ENCODE measurements around the gene PDILT.
"Not testable (repeated sequence)": the region's sequence is repeated elsewhere in the genome, so short reads cannot be mapped to it uniquely, and the experiment has no call there.

Gene PDILT

GRCh38 chr16:20423772-20424128, 19.2 kb upstream of the PDILT start:
- DNase-seq, H3K9me3 Mint-ChIP-seq, H3K27ac Mint-ChIP-seq, H3K4me3 Mint-ChIP-seq, H3K4me1 Mint-ChIP-seq, H3K27me3 Mint-ChIP-seq, CTCF ChIA-PET, H3K36me3 Mint-ChIP-seq: not testable (repeated sequence)

GRCh38 chr16:20421748-20422147, 17.2 kb upstream of the PDILT start:
- H3K9me3 Mint-ChIP-seq, DNase-seq, CTCF ChIA-PET, H3K4me3 Mint-ChIP-seq, H3K27ac Mint-ChIP-seq, H3K36me3 Mint-ChIP-seq, H3K4me1 Mint-ChIP-seq, H3K27me3 Mint-ChIP-seq: not testable (repeated sequence)

GRCh38 chr16:20419093-20419492, 14.6 kb upstream of the PDILT start:
- DNase-seq, H3K4me1 Mint-ChIP-seq, H3K27ac Mint-ChIP-seq, H3K9me3 Mint-ChIP-seq, H3K27me3 Mint-ChIP-seq, H3K4me3 Mint-ChIP-seq, H3K36me3 Mint-ChIP-seq: not testable (repeated sequence)
- CTCF ChIA-PET, result interaction anchor here (0.6 kb wide), 1 partner anchor 510 kb away, joined by 3 read pairs; no protein-coding TSS in a partner anchor

GRCh38 chr16:20415541-20415940, 11.0 kb upstream of the PDILT start:
- Mint-ChIP-seq H3K9me3 (no peaks in the 10 kb centered on the region), H3K4me1 (no peaks in the 10 kb centered on the region), H3K27me3 (peaks cover 4% of the 10 kb centered on the region), H3K27ac (no peak overlapping the region), H3K4me3 (no peak overlapping the region), H3K36me3 (no peaks in the 10 kb centered on the region)
- DNase-seq, result no peak
- CTCF ChIA-PET, result no interaction called here

- CTCF ChIA-PET, result no interaction called here
- H3K4me1 Mint-ChIP-seq, result no peaks in the 10 kb centered on the region
- H3K9me3 Mint-ChIP-seq, result no peaks in the 10 kb centered on the region
Measured at GRCh38 chr16:20411055-20411454, 6.5 kb upstream of the PDILT start.

GRCh38 chr16:20410121-20410723, 5.7 kb upstream of the PDILT start:
- no peak for DNase-seq
- CTCF ChIA-PET, result no interaction called here
- Mint-ChIP-seq H3K36me3 (no peaks in the 10 kb centered on the region), H3K27ac (no peak overlapping the region), H3K9me3 (no peaks in the 10 kb centered on the region), H3K4me3 (no peak overlapping the region), H3K27me3 (peaks cover 4% of the 10 kb centered on the region), H3K4me1 (no peaks in the 10 kb centered on the region)

More at GRCh38 chr16:20411055-20411454, 6.5 kb upstream of the PDILT start:
- Mint-ChIP-seq H3K27ac (no peak overlapping the region), H3K27me3 (peaks cover 4% of the 10 kb centered on the region), H3K36me3 (no peaks in the 10 kb centered on the region), H3K4me3 (no peak overlapping the region)
- DNase-seq, result no peak

- Mint-ChIP-seq H3K4me3 (no peak within 1 kb of the TSS), H3K27ac (no peak within 1 kb of the TSS), H3K36me3 (no peaks in the 10 kb centered on the region), H3K4me1 (no peaks in the 10 kb centered on the region), H3K9me3 (no peaks in the 10 kb centered on the region), H3K27me3 (peaks cover 5% of the 10 kb centered on the region)
- DNase-seq, result no peak
- CTCF ChIA-PET, result no interaction called here
Measured at GRCh38 chr16:20409398-20410120, 5.0 kb upstream of the PDILT start, which contains the start of gene ACSM5. Gene ACSM5 (plus strand): TSS chr16:20409534. CDS start chr16:20411485, 1,951 bp downstream.

GRCh38 chr16:20402651-20403050, 1.9 kb downstream of the PDILT start:
- CTCF ChIA-PET, result no interaction called here
- no peak overlapping the region for H3K4me3 Mint-ChIP-seq
- no peaks in the 10 kb centered on the region for H3K36me3 Mint-ChIP-seq
- peaks cover 4% of the 10 kb centered on the region for H3K27me3 Mint-ChIP-seq
- H3K9me3 Mint-ChIP-seq, result no peaks in the 10 kb centered on the region
- H3K4me1 Mint-ChIP-seq, result no peaks in the 10 kb centered on the region
- no peak overlapping the region for H3K27ac Mint-ChIP-seq
- no peak for DNase-seq

GRCh38 chr16:20401475-20402016, 3.0 kb downstream of the PDILT start:
- Mint-ChIP-seq H3K4me1 (no peaks in the 10 kb centered on the region), H3K4me3 (no peak overlapping the region), H3K27ac (no peak overlapping the region), H3K27me3 (peaks cover 4% of the 10 kb centered on the region), H3K36me3 (no peaks in the 10 kb centered on the region), H3K9me3 (no peaks in the 10 kb centered on the region)
- CTCF ChIA-PET, result interaction anchor here (1.7 kb wide), 1 partner anchor 18 kb away, joined by 4 read pairs; no protein-coding TSS in a partner anchor
- DNase-seq, result no peak

GRCh38 chr16:20401066-20401465, 3.5 kb downstream of the PDILT start:
- Mint-ChIP-seq H3K9me3 (no peaks in the 10 kb centered on the region), H3K27ac (no peak overlapping the region), H3K4me3 (no peak overlapping the region), H3K4me1 (no peaks in the 10 kb centered on the region), H3K27me3 (peaks cover 4% of the 10 kb centered on the region), H3K36me3 (no peaks in the 10 kb centered on the region)
- CTCF ChIA-PET, result interaction anchor here (1.7 kb wide), 1 partner anchor 17 kb away, joined by 4 read pairs; no protein-coding TSS in a partner anchor
- no peak for DNase-seq

- Mint-ChIP-seq H3K9me3 (no peaks in the 10 kb centered on the region), H3K4me3 (no peak overlapping the region), H3K27ac (no peak overlapping the region), H3K27me3 (no peaks in the 10 kb centered on the region), H3K36me3 (no peaks in the 10 kb centered on the region), H3K4me1 (no peaks in the 10 kb centered on the region)
- no peak for DNase-seq
- CTCF ChIA-PET, result no interaction called here
Measured at GRCh38 chr16:20399185-20399584, 5.4 kb downstream of the PDILT start.

- CTCF ChIA-PET, result no interaction called here
- Mint-ChIP-seq H3K4me1 (no peaks in the 10 kb centered on the region), H3K4me3 (no peak overlapping the region), H3K9me3 (no peaks in the 10 kb centered on the region), H3K36me3 (no peaks in the 10 kb centered on the region), H3K27ac (no peak overlapping the region), H3K27me3 (no peaks in the 10 kb centered on the region)
- no peak for DNase-seq
Measured at GRCh38 chr16:20398603-20399002, 5.9 kb downstream of the PDILT start.

GRCh38 chr16:20397468-20398074, 7.0 kb downstream of the PDILT start:
- Mint-ChIP-seq H3K4me3 (no peak overlapping the region), H3K27ac (no peak overlapping the region), H3K27me3 (no peaks in the 10 kb centered on the region)

GRCh38 chr16:20396846-20397467, 7.6 kb downstream of the PDILT start:
- no peak overlapping the region for H3K27ac Mint-ChIP-seq
- CTCF ChIA-PET, result interaction anchor here (0.9 to 2.0 kb wide), 2 partner anchors 11 to 12 kb away, joined by 5 to 9 read pairs; no protein-coding TSS in a partner anchor
- no peak for DNase-seq
- H3K4me1 Mint-ChIP-seq, result no peaks in the 10 kb centered on the region
- no peaks in the 10 kb centered on the region for H3K36me3 Mint-ChIP-seq
- H3K4me3 Mint-ChIP-seq, result no peak overlapping the region
- no peaks in the 10 kb centered on the region for H3K9me3 Mint-ChIP-seq
- no peaks in the 10 kb centered on the region for H3K27me3 Mint-ChIP-seq

More at GRCh38 chr16:20397468-20398074, 7.0 kb downstream of the PDILT start:
- DNase-seq, result no peak
- CTCF ChIA-PET, result interaction anchor here (0.9 to 2.0 kb wide), 2 partner anchors 12 to 13 kb away, joined by 5 to 9 read pairs; no protein-coding TSS in a partner anchor
- no peaks in the 10 kb centered on the region for H3K36me3 Mint-ChIP-seq
- no peaks in the 10 kb centered on the region for H3K4me1 Mint-ChIP-seq
- no peaks in the 10 kb centered on the region for H3K9me3 Mint-ChIP-seq

Data from activated naive CD4-positive, alpha-beta T cell treated with anti-CD3 and anti-CD28 coated beads, Interleukin-2, amount 10 ng/mL, durations not matched to agents 7 days and 5 days (primary cell).